DOHH2 (cell line): ENCODE results near the gene GATAD2A.

Experiments used
- EZH2phosphoT487 ChIP-seq: fragments of 200-600 bp; sonication (generic); IDR thresholded peaks from 2 replicates; pipeline ENCODE4 v1.6.1; 2017; ENCODE audit warnings: borderline replicate concordance, mild to moderate bottlenecking, antibody characterized with exemption, low read length, moderate library complexity, mixed read lengths
- TF ChIP-seq, protein P1 (sequence below): fragments of 200-600 bp; sonication (generic); IDR thresholded peaks from one replicate; pipeline ENCODE4 v1.5.1; 2014; ENCODE audit warnings: antibody characterized with exemption, mild to moderate bottlenecking, low read depth, low read length; ENCODE audit not compliant: poor library complexity, severe bottlenecking

DNA sequence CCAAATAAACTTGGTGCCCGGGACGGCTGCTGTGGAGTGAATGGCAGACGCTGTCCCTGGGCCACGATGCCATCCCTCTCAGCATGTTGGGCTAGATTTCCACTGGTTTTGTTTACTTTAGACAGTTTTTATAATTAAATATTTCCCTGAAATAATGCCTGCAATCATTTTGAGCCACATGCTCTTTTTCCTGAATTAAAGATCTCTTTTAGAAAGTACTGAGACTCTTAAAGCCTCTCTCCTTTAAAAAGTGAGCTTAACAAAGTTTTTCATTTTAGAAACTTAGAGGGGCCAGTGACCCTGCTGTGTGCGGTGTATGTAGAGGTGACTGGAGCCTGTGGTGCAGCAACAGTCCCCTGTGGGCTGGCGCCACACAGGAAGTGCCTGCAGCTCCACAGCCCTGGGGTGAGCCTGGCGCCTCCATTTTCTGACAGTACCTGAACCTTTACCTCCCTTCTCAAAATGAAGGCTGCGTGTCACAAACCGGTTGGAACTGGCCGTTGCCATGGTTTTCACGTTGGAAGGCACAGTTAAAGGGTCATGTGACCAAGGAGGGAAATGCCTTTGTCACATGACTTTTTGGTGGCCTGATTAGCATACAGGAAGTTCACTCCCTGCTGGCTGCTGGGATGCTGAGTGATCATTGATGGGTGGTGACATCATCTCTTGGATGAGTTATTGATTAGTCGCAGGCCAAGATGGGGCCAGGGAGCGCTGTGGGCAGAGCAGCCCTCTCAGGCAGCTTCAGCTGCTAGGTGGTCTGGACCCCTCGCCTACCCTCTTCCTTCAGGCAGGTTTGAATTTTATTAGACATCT lies 83.6 kb downstream of the GATAD2A start:
- TF ChIP-seq, protein P1, sequence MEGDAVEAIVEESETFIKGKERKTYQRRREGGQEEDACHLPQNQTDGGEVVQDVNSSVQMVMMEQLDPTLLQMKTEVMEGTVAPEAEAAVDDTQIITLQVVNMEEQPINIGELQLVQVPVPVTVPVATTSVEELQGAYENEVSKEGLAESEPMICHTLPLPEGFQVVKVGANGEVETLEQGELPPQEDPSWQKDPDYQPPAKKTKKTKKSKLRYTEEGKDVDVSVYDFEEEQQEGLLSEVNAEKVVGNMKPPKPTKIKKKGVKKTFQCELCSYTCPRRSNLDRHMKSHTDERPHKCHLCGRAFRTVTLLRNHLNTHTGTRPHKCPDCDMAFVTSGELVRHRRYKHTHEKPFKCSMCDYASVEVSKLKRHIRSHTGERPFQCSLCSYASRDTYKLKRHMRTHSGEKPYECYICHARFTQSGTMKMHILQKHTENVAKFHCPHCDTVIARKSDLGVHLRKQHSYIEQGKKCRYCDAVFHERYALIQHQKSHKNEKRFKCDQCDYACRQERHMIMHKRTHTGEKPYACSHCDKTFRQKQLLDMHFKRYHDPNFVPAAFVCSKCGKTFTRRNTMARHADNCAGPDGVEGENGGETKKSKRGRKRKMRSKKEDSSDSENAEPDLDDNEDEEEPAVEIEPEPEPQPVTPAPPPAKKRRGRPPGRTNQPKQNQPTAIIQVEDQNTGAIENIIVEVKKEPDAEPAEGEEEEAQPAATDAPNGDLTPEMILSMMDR, result no peak
- TF ChIP-seq EZH2phosphoT487, result no peak
